ENCODE results near the gene TBC1D1.

DNA sequence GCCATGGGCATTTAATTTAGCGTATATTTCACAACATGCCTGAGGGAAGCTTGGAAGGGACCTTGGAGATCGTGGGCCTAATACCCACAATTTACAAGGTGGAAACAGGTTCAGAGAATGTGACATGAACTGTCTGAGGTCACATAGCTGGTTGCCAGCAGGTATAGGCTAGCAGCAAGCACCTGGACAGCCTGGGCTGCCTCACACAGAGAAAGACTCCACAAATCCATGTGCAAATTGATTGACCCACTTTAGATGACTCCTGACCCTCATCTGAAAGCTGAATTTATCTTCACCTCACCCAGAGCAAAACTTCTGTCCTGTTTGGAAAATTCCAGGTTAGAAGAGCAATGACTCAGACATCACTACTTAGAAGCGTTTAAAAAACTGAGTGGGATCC is 75.2 kb downstream of the TBC1D1 start:
- TF ChIP-seq, protein P1, sequence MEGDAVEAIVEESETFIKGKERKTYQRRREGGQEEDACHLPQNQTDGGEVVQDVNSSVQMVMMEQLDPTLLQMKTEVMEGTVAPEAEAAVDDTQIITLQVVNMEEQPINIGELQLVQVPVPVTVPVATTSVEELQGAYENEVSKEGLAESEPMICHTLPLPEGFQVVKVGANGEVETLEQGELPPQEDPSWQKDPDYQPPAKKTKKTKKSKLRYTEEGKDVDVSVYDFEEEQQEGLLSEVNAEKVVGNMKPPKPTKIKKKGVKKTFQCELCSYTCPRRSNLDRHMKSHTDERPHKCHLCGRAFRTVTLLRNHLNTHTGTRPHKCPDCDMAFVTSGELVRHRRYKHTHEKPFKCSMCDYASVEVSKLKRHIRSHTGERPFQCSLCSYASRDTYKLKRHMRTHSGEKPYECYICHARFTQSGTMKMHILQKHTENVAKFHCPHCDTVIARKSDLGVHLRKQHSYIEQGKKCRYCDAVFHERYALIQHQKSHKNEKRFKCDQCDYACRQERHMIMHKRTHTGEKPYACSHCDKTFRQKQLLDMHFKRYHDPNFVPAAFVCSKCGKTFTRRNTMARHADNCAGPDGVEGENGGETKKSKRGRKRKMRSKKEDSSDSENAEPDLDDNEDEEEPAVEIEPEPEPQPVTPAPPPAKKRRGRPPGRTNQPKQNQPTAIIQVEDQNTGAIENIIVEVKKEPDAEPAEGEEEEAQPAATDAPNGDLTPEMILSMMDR (IDR thresholded peaks at IDR 0.05) = no peak
- no peak for TF ChIP-seq POLR2A (IDR thresholded peaks at IDR 0.05)

Measured in prostate gland (tissue), 2 donors.